ENCODE data around the gene PRXL2A.
"Not testable (repeated sequence)": the region's sequence is repeated elsewhere in the genome, so short reads cannot be mapped to it uniquely, and the experiment has no call there.

PRXL2A gene

GRCh38 chr10:80410578-80411145, 2.3 kb downstream of the PRXL2A start:
- no peak for DNase-seq (ENCODE audit: extremely low spot score, insufficient read length, low read depth)
- no peak for FAIRE-seq

- FAIRE-seq (no peak), DNase-seq (ENCODE audit: extremely low spot score, insufficient read length, low read depth) (no peak)
Observed at GRCh38 chr10:80411267-80411668, 2.9 kb downstream of the PRXL2A start.

GRCh38 chr10:80411681-80412220, 3.4 kb downstream of the PRXL2A start:
- no peak for FAIRE-seq
- no peak for DNase-seq (ENCODE audit: extremely low spot score, insufficient read length, low read depth)

DNA sequence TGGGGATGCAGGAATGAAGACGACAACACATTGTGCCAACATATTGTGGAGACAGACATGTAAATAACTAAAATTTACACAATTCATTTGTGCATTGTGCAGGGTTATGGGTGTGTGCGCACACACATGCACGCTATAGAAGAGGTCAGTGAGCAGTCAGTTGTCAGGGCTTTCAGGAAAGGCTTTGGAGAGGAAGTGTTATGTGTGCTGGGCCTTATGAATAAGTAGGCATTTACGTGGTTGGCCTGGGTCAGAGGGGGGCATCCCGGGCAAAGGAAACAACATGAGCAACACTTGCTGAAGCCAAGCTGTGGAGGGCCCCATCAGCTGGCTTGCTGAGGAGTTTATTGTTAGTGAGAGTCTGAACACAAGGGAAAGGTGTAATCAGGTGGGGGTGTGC, 4.1 kb downstream of the PRXL2A start:
- no peak for FAIRE-seq
- no peak for DNase-seq (ENCODE audit: extremely low spot score, insufficient read length, low read depth)

DNA sequence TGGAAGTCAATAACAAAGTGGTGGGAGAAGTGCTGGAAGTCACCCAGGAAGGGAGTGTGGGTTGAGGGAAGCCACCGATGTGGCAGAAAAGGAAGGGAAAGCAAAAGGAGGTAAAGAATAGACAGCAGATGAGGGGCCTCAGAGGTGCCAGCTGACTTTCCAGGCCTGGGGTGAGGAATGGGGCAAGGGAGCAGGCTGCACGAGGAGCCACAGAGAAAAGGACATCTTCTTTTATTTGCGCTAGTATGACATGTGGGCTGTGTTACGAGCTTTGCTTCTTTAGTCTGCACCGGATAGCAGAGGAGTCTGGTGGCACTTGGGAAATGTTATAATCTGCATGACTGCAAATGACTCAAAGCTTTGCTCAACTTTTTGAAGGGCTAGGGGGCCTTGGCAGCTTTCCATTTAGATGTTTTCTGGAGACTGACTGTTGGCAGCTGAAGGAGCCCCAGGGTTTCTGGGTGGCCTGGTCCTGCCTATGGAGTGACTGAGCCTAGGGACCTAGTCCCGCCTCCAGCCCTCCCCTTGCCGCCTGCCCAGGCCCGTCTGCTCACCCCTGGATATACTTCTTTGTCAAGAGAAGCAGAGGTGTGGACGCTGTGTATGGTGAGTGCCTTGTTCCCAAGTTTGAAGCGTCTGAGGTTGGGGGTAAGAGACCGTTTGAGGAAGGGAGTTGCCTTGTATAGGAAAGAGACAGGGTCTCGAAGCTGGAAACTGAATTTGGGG, 5.1 kb downstream of the PRXL2A start:
- DNase-seq (ENCODE audit: extremely low spot score, insufficient read length, low read depth) = no peak
- FAIRE-seq = no peak

DNA sequence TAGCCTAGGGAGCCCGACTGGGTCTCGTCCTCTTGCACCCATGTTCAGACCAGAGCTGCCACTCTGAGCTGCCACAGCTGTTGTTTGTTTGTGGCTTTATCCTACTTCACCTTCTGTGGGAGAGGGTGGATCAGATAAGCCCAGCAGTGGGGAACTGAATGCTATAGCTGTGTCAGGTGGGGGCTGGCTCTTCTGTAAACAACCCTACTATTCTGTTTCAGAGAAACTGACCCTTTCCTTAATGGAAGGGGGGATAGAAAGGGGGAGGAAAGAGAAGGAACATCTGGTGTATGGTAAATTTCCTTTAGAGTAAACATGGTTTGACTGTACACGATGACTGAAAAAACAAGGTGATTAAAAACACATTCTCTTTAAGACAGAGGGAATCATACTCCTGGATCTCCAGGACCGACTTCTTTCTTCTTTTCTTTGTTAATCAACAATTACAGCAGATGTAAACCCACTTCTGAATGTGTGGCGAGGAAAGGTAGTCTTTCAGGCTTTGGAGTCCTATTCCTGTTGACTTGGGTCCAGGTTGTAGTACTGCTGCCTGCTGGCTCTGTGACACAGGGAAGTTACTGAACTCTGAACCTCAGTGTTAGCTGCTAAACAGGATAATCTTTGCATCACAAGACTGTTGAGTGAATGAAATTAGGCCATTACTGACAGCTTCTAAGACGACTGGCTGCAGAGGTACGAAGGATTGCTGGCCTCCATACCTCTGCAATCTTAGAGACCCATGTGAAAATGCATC, 6.0 kb downstream of the PRXL2A start:
- DNase-seq (ENCODE audit: extremely low spot score, insufficient read length, low read depth) (no peak), FAIRE-seq (no peak)

- DNase-seq (ENCODE audit: extremely low spot score, insufficient read length, low read depth) (no peak), FAIRE-seq (no peak)
Observed at GRCh38 chr10:80415734-80416478, 7.6 kb downstream of the PRXL2A start.

DNA sequence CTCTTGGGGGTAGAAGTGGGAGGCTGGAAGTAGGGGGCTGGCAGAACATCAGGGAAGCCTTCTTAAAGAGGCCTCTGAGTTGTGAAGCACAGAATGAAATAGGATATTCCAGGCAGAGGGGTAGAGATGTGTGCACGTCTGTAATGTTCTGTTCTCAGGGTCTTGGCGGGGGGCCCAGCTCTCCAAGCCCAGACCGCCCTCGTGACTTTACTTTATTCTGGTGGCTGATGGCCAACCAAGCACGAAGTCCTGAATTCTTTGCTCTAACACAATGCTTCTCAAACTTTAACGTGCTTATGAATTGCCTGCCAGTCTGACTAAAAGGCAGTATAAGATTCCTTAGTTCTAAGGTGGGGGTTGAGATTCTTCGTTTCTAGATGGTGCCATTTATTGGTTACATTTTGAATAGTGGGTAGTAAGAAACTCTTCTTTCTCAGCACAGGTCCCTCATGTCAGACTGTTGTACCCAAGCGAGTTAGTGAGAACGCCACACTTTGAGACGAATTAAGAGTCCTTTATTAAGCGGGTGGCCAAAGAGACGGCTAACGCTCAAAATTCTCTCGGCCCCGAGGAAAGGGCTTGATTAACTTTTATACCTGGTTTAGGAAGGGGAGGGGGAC, 8.2 kb downstream of the PRXL2A start:
- FAIRE-seq = no peak
- DNase-seq (ENCODE audit: extremely low spot score, insufficient read length, low read depth) = no peak

DNA sequence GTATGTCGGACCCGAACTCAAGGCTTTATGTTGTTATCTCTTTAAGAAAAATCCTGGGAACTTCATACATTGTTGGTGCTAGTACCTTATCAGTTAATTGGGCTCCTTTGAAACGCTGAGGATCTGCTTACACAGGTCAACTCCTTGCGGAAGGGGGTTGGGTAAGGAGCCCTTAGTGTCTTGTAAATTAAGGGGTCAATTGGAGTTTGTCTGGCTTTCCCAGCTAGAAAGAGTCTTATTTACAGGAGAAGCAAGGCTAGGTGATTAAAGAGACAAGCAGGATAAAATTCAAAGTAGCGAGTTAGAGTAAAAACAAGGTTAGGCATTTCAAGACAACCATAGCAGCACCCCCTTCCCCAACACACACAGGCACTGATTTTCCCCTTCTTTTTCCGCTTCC, 8.9 kb downstream of the PRXL2A start:
- FAIRE-seq; DNase-seq (ENCODE audit: extremely low spot score, insufficient read length, low read depth): not testable (repeated sequence)

- DNase-seq (ENCODE audit: extremely low spot score, insufficient read length, low read depth) (no peak), FAIRE-seq (peak; percentile 35)
Observed at GRCh38 chr10:80421050-80421706, 12.8 kb downstream of the PRXL2A start.

- FAIRE-seq (peak; percentile 75), DNase-seq (ENCODE audit: extremely low spot score, insufficient read length, low read depth) (peak; percentile 12)
Observed at GRCh38 chr10:80421707-80422536, 13.6 kb downstream of the PRXL2A start.

GRCh38 chr10:80425901-80426300, 17.6 kb downstream of the PRXL2A start:
- no peak for DNase-seq (ENCODE audit: extremely low spot score, insufficient read length, low read depth)
- FAIRE-seq = no peak

DNA sequence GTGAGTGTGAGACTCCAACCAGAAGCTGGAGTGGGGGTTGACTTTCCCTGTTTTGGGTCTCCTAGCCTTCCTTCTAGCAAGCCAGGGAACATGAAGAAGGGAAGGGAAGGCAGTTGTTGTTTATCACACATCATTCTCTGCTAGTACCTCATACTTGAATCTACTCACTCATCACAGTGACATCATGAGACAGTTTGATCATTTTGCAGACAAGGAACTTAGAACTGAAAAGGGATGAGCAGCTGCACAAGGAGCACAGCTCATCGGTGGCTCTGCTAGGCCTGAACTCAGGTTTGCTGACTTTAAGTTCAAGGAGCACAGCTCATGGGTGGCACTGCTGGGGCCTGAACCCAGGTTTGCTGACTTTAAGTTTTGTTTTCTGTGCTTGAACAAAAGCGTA, 19.2 kb downstream of the PRXL2A start:
- DNase-seq (ENCODE audit: extremely low spot score, insufficient read length, low read depth) (no peak), FAIRE-seq (no peak)

- FAIRE-seq (no peak), DNase-seq (ENCODE audit: extremely low spot score, insufficient read length, low read depth) (no peak)
Observed at GRCh38 chr10:80429521-80429973, 21.2 kb downstream of the PRXL2A start.

DNA sequence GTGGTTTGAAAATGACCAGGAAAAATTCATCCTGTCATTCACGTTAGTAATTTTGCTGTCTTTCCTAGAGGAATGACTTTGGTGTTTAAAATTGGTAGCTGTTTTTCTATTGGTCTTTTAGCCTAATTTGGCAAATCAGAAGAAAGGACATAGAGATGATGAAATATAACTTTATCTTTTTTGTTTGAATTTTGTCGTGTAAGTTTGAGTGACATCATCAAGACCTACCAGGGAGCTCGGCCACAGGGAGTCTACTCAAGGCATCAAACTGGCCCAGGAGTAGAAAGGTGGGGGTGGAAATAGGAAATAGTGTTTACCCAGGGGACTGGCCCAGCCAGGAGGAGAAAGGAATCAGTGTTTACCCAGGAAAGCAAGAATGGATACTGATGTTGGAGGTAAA, 24.8 kb downstream of the PRXL2A start:
- no peak for DNase-seq (ENCODE audit: extremely low spot score, insufficient read length, low read depth)
- FAIRE-seq = no peak

GRCh38 chr10:80436446-80437098, 28.2 kb downstream of the PRXL2A start:
- DNase-seq (ENCODE audit: extremely low spot score, insufficient read length, low read depth) (no peak), FAIRE-seq (no peak)

- DNase-seq (ENCODE audit: extremely low spot score, insufficient read length, low read depth) (no peak), FAIRE-seq (no peak)
Observed at GRCh38 chr10:80437227-80437626, 28.9 kb downstream of the PRXL2A start.

DNA sequence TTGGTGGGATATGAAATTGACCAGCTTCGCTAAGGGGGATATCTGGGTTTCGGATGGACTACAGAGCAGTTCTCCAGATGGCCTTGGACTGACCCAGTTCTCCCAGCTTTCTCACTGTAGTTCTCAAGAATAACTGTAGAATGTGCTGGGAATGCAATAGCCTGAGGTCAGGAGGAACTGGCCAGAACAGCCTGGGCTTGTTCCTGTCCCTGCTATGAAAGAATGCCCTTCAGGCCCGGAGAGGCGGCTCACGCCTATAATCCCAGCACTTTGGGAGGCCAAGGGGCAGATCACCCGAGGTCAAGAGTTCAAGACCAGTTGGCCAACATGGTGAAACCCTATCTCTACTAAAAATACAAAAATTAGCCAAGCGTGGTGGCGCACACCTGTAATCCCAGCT, 33.5 kb downstream of the PRXL2A start:
- no peak for DNase-seq (ENCODE audit: extremely low spot score, insufficient read length, low read depth)
- no peak for FAIRE-seq
